H1 (cell line): ENCODE results near the gene CAPN2. TPM values are rescaled to one million over a fixed set of nuclear protein-coding genes. Genes with fewer than 3 reads are reported as not detected.

Source experiments
- CTCF ChIA-PET: fragments of 300-600 bp; sonication (Branson Sonifier 250); formaldehyde crosslinking; loops from one replicate; lab custom pipeline; 2021; ENCODE audit not compliant: partially characterized antibody; lab: Charles Lee
- POLR2A ChIA-PET: fragments of 300-600 bp; sonication (Branson Sonifier 250); formaldehyde crosslinking; loops from one replicate; lab custom pipeline; 2021; ENCODE audit warnings: inconsistent platforms; ENCODE audit not compliant: partially characterized antibody; lab: Charles Lee
- DNase-seq, 2 experiments: peaks; one replicate each; pipeline versions ENCODE4 v3.0.0 to v3.0.0-alpha.2; 2010 to 2022; ENCODE audit warnings: low spot score in 2 of 2, low read depth in 1 of 2, mixed read lengths in 1 of 2
- FAIRE-seq: peaks from 2 replicates; lab custom pipeline; 2011; peaks lifted over from hg19 to GRCh38; lab: Jason Lieb, UNC
- H2AFZ ChIP-seq: 2 replicates; pipeline ENCODE4 v1.8.1; 2012; ENCODE audit warnings: low read length, inconsistent platforms
- H2AK5ac ChIP-seq: 2 replicates; pipeline ENCODE4 v1.6.1; 2013; ENCODE audit warnings: low read depth, low read length
- H2BK120ac ChIP-seq: replicated peaks from 2 replicates; pipeline ENCODE3; 2013; ENCODE audit warnings: low read depth, low read length, inconsistent platforms
- H2BK12ac ChIP-seq: 2 replicates; pipeline ENCODE4 v1.6.1; 2013; ENCODE audit warnings: low read depth, low read length
- H2BK15ac ChIP-seq: 2 replicates; pipeline ENCODE4 v1.6.1; 2013; ENCODE audit warnings: low read length
- H2BK20ac ChIP-seq: 2 replicates; pipeline ENCODE4 v1.6.1; 2013; ENCODE audit warnings: low read length
- H2BK5ac ChIP-seq: 2 replicates; pipeline ENCODE4 v1.6.1; 2013; ENCODE audit warnings: low read depth, low read length
- H3K14ac ChIP-seq: 2 replicates; pipeline ENCODE4 v1.6.1; 2013; ENCODE audit warnings: inconsistent platforms; ENCODE audit not compliant: insufficient read length
- H3K18ac ChIP-seq: 2 replicates; pipeline ENCODE4 v1.6.1; 2013; ENCODE audit warnings: low read length; ENCODE audit errors: extremely low read depth
- H3K23ac ChIP-seq: 2 replicates; pipeline ENCODE4 v1.6.1; 2013; ENCODE audit warnings: inconsistent platforms; ENCODE audit not compliant: insufficient read length
- H3K23me2 ChIP-seq: 2 replicates; pipeline ENCODE4 v1.6.1; 2013; ENCODE audit warnings: low read depth, low read length
- H3K27ac ChIP-seq: 2 replicates; pipeline ENCODE4 v1.6.1; 2011; ENCODE audit warnings: low read depth, low read length, inconsistent platforms
- H3K27me3 ChIP-seq, 4 experiments: replicated peaks in 1 of 4; 1 replicate in 1 of 4; 2 replicates in 3 of 4; pipeline versions ENCODE4 v1.6.1 to v1.8.1; 2011 to 2013; ENCODE audit warnings: low read length in 3 of 4, mild to moderate bottlenecking in 3 of 4, inconsistent platforms in 2 of 4, mixed read lengths in 2 of 4, moderate library complexity in 1 of 4; ENCODE audit not compliant: control insufficient read depth in 3 of 4, insufficient read depth in 3 of 4; ENCODE audit errors: extremely low read depth in 1 of 4
- H3K36me3 ChIP-seq, 4 experiments: 2 replicates each; pipeline versions ENCODE4 v1.6.1 to v1.8.1; 2011 to 2013; ENCODE audit warnings: mild to moderate bottlenecking in 4 of 4, low read length in 3 of 4, moderate library complexity in 2 of 4, control low read depth in 1 of 4, inconsistent platforms in 1 of 4; ENCODE audit not compliant: insufficient read depth in 4 of 4, control insufficient read depth in 2 of 4
- H3K4ac ChIP-seq: replicated peaks from 2 replicates; pipeline ENCODE3; 2013; ENCODE audit warnings: low read length, low read depth, mixed read lengths, inconsistent platforms; ENCODE audit not compliant: insufficient read length
- H3K4me1 ChIP-seq, 4 experiments: replicated peaks in 1 of 4; 1 replicate in 1 of 4; 2 replicates in 3 of 4; pipeline versions ENCODE4 v1.6.1 to v1.8.1; 2011 to 2013; ENCODE audit warnings: low read length in 3 of 4, inconsistent platforms in 2 of 4, mixed read lengths in 1 of 4; ENCODE audit not compliant: insufficient read depth in 4 of 4, control insufficient read depth in 3 of 4
- H3K4me2 ChIP-seq, 2 experiments: 2 replicates each; pipeline versions ENCODE4 v1.6.1 to v1.8.1; 2011 to 2013; ENCODE audit warnings: low read depth in 2 of 2, low read length in 2 of 2, control low read depth in 1 of 2, inconsistent platforms in 1 of 2, mild to moderate bottlenecking in 1 of 2; ENCODE audit not compliant: insufficient read depth in 1 of 2
- H3K4me3 ChIP-seq, 4 experiments: fragments of 200-600, 300-600 bp in 1 of 4; sonication (generic), shearing (Covaris generic), sonication (Bioruptor Twin) in 1 of 4; 2 replicates each; pipeline versions ENCODE4 v1.5.1 to v1.8.1; 2011 to 2016; ENCODE audit warnings: low read length in 4 of 4, low read depth in 3 of 4, control low read depth in 2 of 4, inconsistent platforms in 2 of 4, mild to moderate bottlenecking in 2 of 4, mixed read lengths in 1 of 4, moderate library complexity in 1 of 4; ENCODE audit not compliant: insufficient read depth in 2 of 4; ENCODE audit errors: extremely low read depth in 1 of 4
- H3K56ac ChIP-seq: replicated peaks from 2 replicates; pipeline ENCODE3; 2013; ENCODE audit warnings: low read depth, mild to moderate bottlenecking, mixed read lengths, low read length, inconsistent platforms; ENCODE audit not compliant: insufficient read length
- H3K79me1 ChIP-seq: 2 replicates; pipeline ENCODE4 v1.6.1; 2013; ENCODE audit warnings: low read depth, low read length, control low read depth
- H3K79me2 ChIP-seq, 2 experiments: 2 replicates each; pipeline versions ENCODE4 v1.6.1 to v1.8.1; 2012 to 2013; ENCODE audit warnings: low read length in 2 of 2, mild to moderate bottlenecking in 2 of 2, inconsistent platforms in 1 of 2; ENCODE audit not compliant: insufficient read depth in 2 of 2, control insufficient read depth in 1 of 2
- H3K9ac ChIP-seq, 4 experiments: replicated peaks in 1 of 4; 1 replicate in 1 of 4; 2 replicates in 3 of 4; pipeline versions ENCODE4 v1.6.1 to v1.8.1; 2011 to 2013; ENCODE audit warnings: low read depth in 3 of 4, low read length in 3 of 4, control low read depth in 2 of 4, mild to moderate bottlenecking in 2 of 4, moderate library complexity in 2 of 4, inconsistent platforms in 1 of 4; ENCODE audit errors: extremely low read depth in 1 of 4
- H3K9me3 ChIP-seq, 2 experiments: 2 replicates each; pipeline versions ENCODE4 v1.6.1 to v1.8.1; 2012 to 2013; ENCODE audit warnings: mild to moderate bottlenecking in 2 of 2, moderate library complexity in 2 of 2, control low read depth in 1 of 2, inconsistent platforms in 1 of 2, low read depth in 1 of 2, low read length in 1 of 2, mixed read lengths in 1 of 2; ENCODE audit not compliant: insufficient read depth in 2 of 2
- H4K20me1 ChIP-seq, 2 experiments: replicated peaks in 1 of 2; 2 replicates each; pipeline versions ENCODE3 to v1.8.1; 2011 to 2013; ENCODE audit warnings: inconsistent platforms in 2 of 2, low read length in 2 of 2, mild to moderate bottlenecking in 1 of 2; ENCODE audit not compliant: insufficient read depth in 2 of 2, control insufficient read depth in 1 of 2
- H4K5ac ChIP-seq: 2 replicates; pipeline ENCODE4 v1.6.1; 2013; ENCODE audit warnings: low read length, low read depth, mixed read lengths, inconsistent platforms; ENCODE audit not compliant: insufficient read length
- H4K8ac ChIP-seq: 2 replicates; pipeline ENCODE4 v1.8.0; 2013; ENCODE audit warnings: mild to moderate bottlenecking, moderate library complexity, low read length, inconsistent platforms; ENCODE audit not compliant: insufficient read depth; ENCODE audit errors: extremely low read depth
- H4K91ac ChIP-seq: replicated peaks from 2 replicates; pipeline ENCODE3; 2013; ENCODE audit warnings: low read length, mixed read lengths, inconsistent platforms; ENCODE audit not compliant: insufficient read length
- CTBP2 ChIP-seq: IDR thresholded peaks from 2 replicates; pipeline ENCODE4 v1.7.0; 2011; ENCODE audit warnings: borderline replicate concordance, mild to moderate bottlenecking, moderate library complexity, mixed read lengths, low read length; ENCODE audit not compliant: insufficient read depth, insufficient read length
- EZH2 ChIP-seq: fragments of 200-600 bp; sonication (generic); IDR thresholded peaks from 2 replicates; pipeline ENCODE4 v1.7.1; 2012; ENCODE audit warnings: low read depth, mild to moderate bottlenecking, moderate library complexity, low read length, inconsistent platforms; ENCODE audit not compliant: severe bottlenecking
- POLR2AphosphoS5 ChIP-seq: IDR thresholded peaks from 2 replicates; pipeline ENCODE4 v1.6.1; 2011; ENCODE audit warnings: low read depth, low read length
- RAD21 ChIP-seq, 2 experiments: IDR thresholded peaks in 1 of 2; conservative IDR thresholded peaks in 1 of 2; 2 replicates each; pipeline ENCODE4 v1.6.1; 2011; ENCODE audit warnings: low read depth in 2 of 2, low read length in 2 of 2, improper control_type of control experiment in 1 of 2, inconsistent platforms in 1 of 2, mild to moderate bottlenecking in 1 of 2, moderate library complexity in 1 of 2
- RBBP5 ChIP-seq: IDR thresholded peaks from 2 replicates; pipeline ENCODE4 v1.7.1; 2012; ENCODE audit warnings: low read depth, mild to moderate bottlenecking, inconsistent platforms, low read length, moderate library complexity, borderline replicate concordance
- SIN3A ChIP-seq, 2 experiments: IDR thresholded peaks in 1 of 2; conservative IDR thresholded peaks in 1 of 2; 2 replicates each; pipeline ENCODE4 v1.6.1; 2011 to 2012; ENCODE audit warnings: low read length in 2 of 2, improper control_type of control experiment in 1 of 2, low read depth in 1 of 2, mild to moderate bottlenecking in 1 of 2
- SIRT6 ChIP-seq: IDR thresholded peaks from one replicate; pipeline ENCODE4 v1.7.1; 2012; ENCODE audit warnings: low read length, inconsistent platforms
- TAF1 ChIP-seq: IDR thresholded peaks from 2 replicates; pipeline ENCODE4 v1.6.1; 2011; ENCODE audit warnings: mild to moderate bottlenecking, low read depth, low read length
- WGBS, 2 experiments: shearing (Covaris generic) in 1 of 2; methylation state at CpG; one replicate each; pipeline versions ENCODE4 v1.1.6 to v1.1.7; 2013 to 2015; ENCODE audit warnings: low lambda C conversion rate in 2 of 2, mixed read lengths in 2 of 2, inconsistent platforms in 1 of 2, low coverage in 1 of 2, missing lambda C conversion rate in 1 of 2; ENCODE audit not compliant: insufficient replicate concordance in 2 of 2, insufficient coverage in 1 of 2, insufficient read length in 1 of 2; ENCODE audit errors: extremely low coverage in 1 of 2, missing lambda C conversion rate in 1 of 2; 5-methylcytosine and 5-hydroxymethylcytosine counted together
- long read RNA-seq, 2 experiments: library from RNA in 1 of 2; library from capped mRNA in 1 of 2; stranded (forward); transcript quantifications; one replicate each; pipeline ENCODE4 v2.0.0, GENCODE V29; 2021; ENCODE audit warnings: inconsistent platforms in 1 of 2
- polyA minus RNA-seq, 3 experiments: library from RNA; depleted of rRNA, polyadenylated mRNA; stranded (reverse); fragments of >200 nt; gene quantifications; 1 replicate in 2 of 3; 2 replicates in 1 of 3; pipeline ENCODE4 v1.2.3, GENCODE V29; 2011
- polyA plus RNA-seq, 7 experiments: library from polyadenylated mRNA; depleted of rRNA in 3 of 7; stranded (reverse) in 5 of 7; unstranded in 2 of 7; fragments of >200 nt in 5 of 7; fragments of 200-250 nt in 2 of 7; gene quantifications; 1 replicate in 5 of 7; 2 replicates in 1 of 7; 4 replicates in 1 of 7; pipeline versions ENCODE4 v1.2.1 to v1.2.3, GENCODE V29; 2011 to 2013; ENCODE audit warnings: missing spikeins in 2 of 7, mixed read lengths in 2 of 7
- total RNA-seq: library from RNA; stranded (reverse); fragmentation: NEBNext Ultra II Directional; extraction: Animal tissue kit (Norgen Biotek cat#: 25700); gene quantifications from 2 replicates; pipeline ENCODE4 v1.2.1, GENCODE V29; 2021

Gene CAPN2
- total RNA-seq: 9.2 and 9.4 TPM in 2 replicates
- polyA plus RNA-seq (2011; rRNA removed): 9.1 and 10.3 TPM in 2 replicates
- polyA plus RNA-seq (2011; cell fraction: cytosol; rRNA removed): 12.1 TPM
- 18.7 TPM for polyA plus RNA-seq (2011; cell fraction: nucleus; rRNA removed)
- polyA plus RNA-seq (2012, experiment 1 of 2): 16.8 to 24.6 TPM (median 19.6 TPM) in 4 replicates
- polyA plus RNA-seq (2012, experiment 2 of 2): 2.8 TPM
- polyA plus RNA-seq (2013, experiment 1 of 2): 8.5 TPM
- polyA plus RNA-seq (2013, experiment 2 of 2): 8.5 TPM
- polyA minus RNA-seq (2011; rRNA and poly(A)+ RNA removed): 10.8 and 24.0 TPM in 2 replicates
- 15.3 TPM for polyA minus RNA-seq (2011; cell fraction: cytosol; rRNA and poly(A)+ RNA removed)
- 12.7 TPM for polyA minus RNA-seq (2011; cell fraction: nucleus; rRNA and poly(A)+ RNA removed)
- long read RNA-seq, experiment 1, partial matches to known transcripts: 2 of 6 reads
- long read RNA-seq, experiment 1, other reads (novel, unspliced or antisense): 2 of 6 reads
- long read RNA-seq, experiment 2, partial matches to known transcripts: 2 of 2 reads
- long read RNA-seq, experiment 2, other reads (novel, unspliced or antisense): 0 of 2 reads

DNA sequence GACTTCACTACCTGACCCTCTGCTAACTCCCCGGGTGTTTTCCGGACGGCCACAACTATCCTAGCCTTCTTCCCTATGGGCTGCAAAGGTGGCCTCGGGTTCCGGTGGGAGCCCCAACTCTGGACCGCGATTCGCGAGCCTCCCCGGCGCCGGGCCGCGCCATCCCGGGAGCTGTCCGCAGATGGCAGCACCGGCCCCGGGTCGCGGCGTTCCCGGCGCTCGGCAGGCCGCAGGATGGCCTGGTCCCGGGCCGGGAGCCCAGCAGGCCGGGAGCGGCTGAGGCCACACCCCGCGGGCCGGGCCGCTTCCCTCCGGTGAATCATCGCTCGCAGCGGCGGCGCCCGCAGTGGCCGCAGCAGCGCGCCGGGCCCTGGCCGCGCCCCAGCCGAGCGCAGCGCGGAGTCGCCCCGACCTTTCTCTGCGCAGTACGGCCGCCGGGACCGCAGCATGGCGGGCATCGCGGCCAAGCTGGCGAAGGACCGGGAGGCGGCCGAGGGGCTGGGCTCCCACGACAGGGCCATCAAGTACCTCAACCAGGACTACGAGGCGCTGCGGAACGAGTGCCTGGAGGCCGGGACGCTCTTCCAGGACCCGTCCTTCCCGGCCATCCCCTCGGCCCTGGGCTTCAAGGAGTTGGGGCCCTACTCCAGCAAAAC, at the start of gene CAPN2:
Gene CAPN2 (plus strand): TSS at position 346 of the 656 bp plus-strand sequence. CDS start 102 bp downstream, at position 448.
- Histone ChIP-seq H3K18ac (peak within 1 kb of the TSS; percentile 81), H3K27me3 (peaks cover 0 to 50% (median 38%) of the 10 kb centered on the region in 4 experiments; a peak in 6 of 7 replicates), H3K23me2 (peaks cover 8% of the 10 kb centered on the region; the same call in 1 of the 2 replicates), H3K79me2 (no peaks in the 10 kb centered on the region), H4K20me1 (peaks cover 0 to 2% of the 10 kb centered on the region in 2 experiments), H3K56ac (peak within 1 kb of the TSS; percentile 40), H4K8ac (peak within 1 kb of the TSS; percentile 89), H3K14ac (peak within 1 kb of the TSS; percentile 54), H3K4me2 (peak within 1 kb of the TSS; percentile 82 to 84), H3K9me3 (no peaks in the 10 kb centered on the region), H4K91ac (peak within 1 kb of the TSS; percentile 68), H2BK20ac (no peak within 1 kb of the TSS), H3K9ac (peak within 1 kb of the TSS; percentile 31 to 76 (median 67)), H3K79me1 (no peaks in the 10 kb centered on the region), H4K5ac (no peak within 1 kb of the TSS), H2AFZ (peak within 1 kb of the TSS; percentile 82; the same call in 1 of the 2 replicates), H2AK5ac (no peak within 1 kb of the TSS), H3K4me1 (peaks cover 3 to 10% (median 7%) of the 10 kb centered on the region in 4 experiments), H3K4ac (no peak within 1 kb of the TSS), H3K4me3 (peak within 1 kb of the TSS; percentile 58 to 76 (median 62)), H2BK120ac (no peak within 1 kb of the TSS), H2BK5ac (no peak within 1 kb of the TSS), H2BK15ac (peak within 1 kb of the TSS; percentile 61; the same call in 1 of the 2 replicates), H3K23ac (no peak within 1 kb of the TSS), H2BK12ac (no peak within 1 kb of the TSS), H3K36me3 (no peaks in the 10 kb centered on the region), H3K27ac (no peak within 1 kb of the TSS; the same call in 1 of the 2 replicates)
- ChIA-PET CTCF (interaction anchor here (0.6 to 5.2 kb wide), 12 partner anchors 15 to 339 kb away, joined by 3 to 50 read pairs (median 3); no protein-coding TSS in a partner anchor), POLR2A (interaction anchor here (1.0 to 2.4 kb wide), 6 partner anchors 17 to 133 kb away, joined by 3 to 10 read pairs (median 5); partner anchors contain the start of gene TP53BP2)
- FAIRE-seq (no peak), DNase-seq (peak in 1 of 2 experiments; percentile 83)
- 1% methylated on average over 57 of the region's 74 CpGs; no CpG with 5 or more reads in 1 of the 2 experiments for WGBS, 2 experiments
- TF ChIP-seq SIN3A (conservative IDR thresholded peaks at IDR 0.05 in 1 of 2, IDR thresholded peaks at IDR 0.05 in 1 of 2; ENCODE audit: low read depth in 1 of 2, low read length in 2 of 2): no peak
- no peak for TF ChIP-seq POLR2AphosphoS5
- no peak for TF ChIP-seq CTBP2
- peak; percentile 59 for TF ChIP-seq EZH2
- TF ChIP-seq RAD21 (IDR thresholded peaks at IDR 0.05 in 1 of 2, conservative IDR thresholded peaks at IDR 0.05 in 1 of 2; ENCODE audit: low read depth in 2 of 2, low read length in 2 of 2): peak; percentile 68 to 88
- TF ChIP-seq SIRT6: no peak
- TF ChIP-seq TAF1: peak; percentile 66; the same call in 1 of the 2 replicates
- TF ChIP-seq RBBP5: peak; percentile 28; the same call in 1 of the 2 replicates
